Upper lobe of left lung (tissue), 6 donors: ENCODE results near the gene STARD8. TPM values are rescaled to one million over a fixed set of nuclear protein-coding genes. Genes with fewer than 3 reads are reported as not detected.
"Not testable (repeated sequence)": the region's sequence is repeated elsewhere in the genome, so short reads cannot be mapped to it uniquely, and the experiment has no call there.

Experiments
- ATAC-seq, 2 donors: fragments of 200-7000 bp; cut with Tn5 transposase; one replicate each; pipeline ENCODE4 v1.9.1; 2022; ENCODE audit warnings: mild to moderate bottlenecking in 2 of 2, moderate library complexity in 2 of 2; ENCODE audit not compliant: low FRiP score in 2 of 2
- DNase-seq, 2 donors: peaks; one replicate each; pipeline ENCODE4 v3.0.0-alpha.2; 2019 to 2020
- H3K27ac ChIP-seq, 4 donors: fragments of 200-600 bp; sonication (generic); one replicate each; pipeline ENCODE4 v1.5.1; 2016 to 2019
- H3K27me3 ChIP-seq, 4 donors: fragments of 200-600 bp; sonication (generic); one replicate each; pipeline ENCODE4 v1.5.1; 2017 to 2019
- H3K36me3 ChIP-seq, 4 donors: fragments of 200-600 bp; sonication (generic); one replicate each; pipeline ENCODE4 v1.5.1; 2016 to 2019
- H3K4me1 ChIP-seq, 4 donors: fragments of 200-600 bp; sonication (generic); one replicate each; pipeline ENCODE4 v1.5.1; 2018 to 2019
- H3K4me3 ChIP-seq, 4 donors: fragments of 200-600 bp; sonication (generic); one replicate each; pipeline ENCODE4 v1.5.1; 2017 to 2019; ENCODE audit warnings: mild to moderate bottlenecking in 2 of 4, moderate library complexity in 1 of 4
- H3K9me3 ChIP-seq, 4 donors: fragments of 200-600 bp; sonication (generic); one replicate each; pipeline ENCODE4 v1.5.1; 2018 to 2019
- CTCF ChIP-seq, 6 experiments: fragments of 450-650 bp in 4 of 6; fragments of 200-600 bp in 2 of 6; sonication (generic) in 2 of 6; IDR thresholded peaks; one replicate each; pipeline ENCODE4 v1.5.1; 2016 to 2019; ENCODE audit warnings: antibody characterized with exemption in 6 of 6
- EP300 ChIP-seq, 4 donors: sonication (generic); formaldehyde crosslinking; IDR thresholded peaks; one replicate each; pipeline ENCODE4 v1.5.1; 2017; ENCODE audit warnings: antibody characterized with exemption in 4 of 4, control low read depth in 2 of 4
- POLR2A ChIP-seq, 4 donors: fragments of 450-650 bp; IDR thresholded peaks; one replicate each; pipeline ENCODE4 v1.5.1; 2016 to 2017; ENCODE audit warnings: antibody characterized with exemption in 4 of 4, mild to moderate bottlenecking in 2 of 4
- POLR2AphosphoS5 ChIP-seq, 2 donors: sonication (generic); formaldehyde crosslinking; IDR thresholded peaks; one replicate each; pipeline ENCODE4 v1.5.1; 2017; ENCODE audit warnings: antibody characterized with exemption in 2 of 2
- WGBS, 2 donors: methylation state at CpG; one replicate each; pipeline ENCODE4 v1.1.5; 2017 to 2018; 5-methylcytosine and 5-hydroxymethylcytosine counted together
- total RNA-seq, 6 donors: library from RNA; depleted of rRNA in 4 of 6; stranded (reverse); fragments of >200 nt in 4 of 6; gene quantifications; one replicate each; pipeline versions ENCODE4 v1.1.0 to v1.2.1, GENCODE V29; 2016 to 2021
- donor health status: DM: no; HTN: no; CAD: no; lungs with moderate emphysema.
- donor health status: DM: no; HTN: yes; CAD: no; lungs with severe emphysema.

STARD8 gene
- total RNA-seq, 6 donors from 2014 or later, result 13.9 to 43.1 (median 25.8) TPM

- no peaks in the 10 kb centered on the region for H3K27me3 ChIP-seq
- WGBS, 2 donors, result 64 to 66% methylated on average over 2 of the region's 2 CpGs
- no peaks in the 10 kb centered on the region for H3K9me3 ChIP-seq
These were observed 83.8 kb downstream of the STARD8 start for GRCh38 chrX:68731254-68731653.

GRCh38 chrX:68732906-68733493 lies 85.5 kb downstream of the STARD8 start:
- no peak overlapping the region for H3K4me3 ChIP-seq
- peak; percentile 63 to 66 for DNase-seq
- H3K9me3 ChIP-seq, result no peaks in the 10 kb centered on the region
- ATAC-seq, result peak; percentile 82 to 86
- no peaks in the 10 kb centered on the region for H3K27me3 ChIP-seq
- no peaks in the 10 kb centered on the region for H3K36me3 ChIP-seq
- no peak overlapping the region for H3K27ac ChIP-seq
- 0 to 12% methylated on average over 3 to 4 of the region's 4 CpGs for WGBS, 2 donors
- no peaks in the 10 kb centered on the region for H3K4me1 ChIP-seq
- TF ChIP-seq POLR2AphosphoS5 (IDR thresholded peaks at IDR 0.05) (no peak), CTCF (IDR thresholded peaks at IDR 0.05) (peak; percentile 42 to 75 (median 69)), POLR2A (IDR thresholded peaks at IDR 0.05) (no peak), EP300 (IDR thresholded peaks at IDR 0.05) (no peak)

More at GRCh38 chrX:68731254-68731653, 83.8 kb downstream of the STARD8 start:
- ATAC-seq (no peak), DNase-seq (no peak)
- TF ChIP-seq POLR2AphosphoS5 (IDR thresholded peaks at IDR 0.05), result no peak
- Histone ChIP-seq H3K4me1 (no peaks in the 10 kb centered on the region), H3K36me3 (peaks cover 0 to 9% (median 0%) of the 10 kb centered on the region in 4 donors), H3K4me3 (no peak overlapping the region), H3K27ac (no peak overlapping the region)

- Histone ChIP-seq H3K4me1 (no peaks in the 10 kb centered on the region), H3K27me3 (no peaks in the 10 kb centered on the region), H3K4me3 (no peak overlapping the region), H3K27ac (no peak overlapping the region), H3K9me3 (no peaks in the 10 kb centered on the region), H3K36me3 (no peaks in the 10 kb centered on the region)
- DNase-seq (no peak), ATAC-seq (no peak)
- WGBS, 2 donors, result 50 to 63% methylated on average over 1 of the region's 1 CpG
- TF ChIP-seq CTCF (IDR thresholded peaks at IDR 0.05), result no peak
- no peak for TF ChIP-seq POLR2AphosphoS5 (IDR thresholded peaks at IDR 0.05)
- no peak for TF ChIP-seq EP300 (IDR thresholded peaks at IDR 0.05)
- TF ChIP-seq POLR2A (IDR thresholded peaks at IDR 0.05), result no peak
These were observed 87.8 kb downstream of the STARD8 start for GRCh38 chrX:68735266-68735665.

- WGBS, 2 donors, result 71 to 80% methylated on average over 1 to 3 of the region's 3 CpGs
- not testable (repeated sequence) for H3K36me3 ChIP-seq, H3K9me3 ChIP-seq, H3K27me3 ChIP-seq, H3K27ac ChIP-seq, H3K4me1 ChIP-seq, ATAC-seq, H3K4me3 ChIP-seq, DNase-seq
These were observed 94.4 kb downstream of the STARD8 start for GRCh38 chrX:68741864-68742263.

GRCh38 chrX:68743754-68744153 lies 96.3 kb downstream of the STARD8 start:
- TF ChIP-seq POLR2A (IDR thresholded peaks at IDR 0.05), result no peak
- no peak for TF ChIP-seq CTCF (IDR thresholded peaks at IDR 0.05)
- no peak for TF ChIP-seq POLR2AphosphoS5 (IDR thresholded peaks at IDR 0.05)
- no peak for TF ChIP-seq EP300 (IDR thresholded peaks at IDR 0.05)
- 88 to 100% methylated on average over 1 of the region's 1 CpG for WGBS, 2 donors
- Histone ChIP-seq H3K4me3 (no peak overlapping the region), H3K36me3 (no peaks in the 10 kb centered on the region), H3K27ac (no peak overlapping the region), H3K9me3 (no peaks in the 10 kb centered on the region), H3K4me1 (peaks cover 0 to 8% (median 0%) of the 10 kb centered on the region in 4 donors), H3K27me3 (no peaks in the 10 kb centered on the region)
- DNase-seq, result no peak
- no peak for ATAC-seq

GRCh38 chrX:68746988-68747387 lies 99.5 kb downstream of the STARD8 start:
- no peaks in the 10 kb centered on the region for H3K36me3 ChIP-seq
- TF ChIP-seq POLR2AphosphoS5 (IDR thresholded peaks at IDR 0.05) (no peak), EP300 (IDR thresholded peaks at IDR 0.05) (no peak), POLR2A (IDR thresholded peaks at IDR 0.05) (no peak), CTCF (IDR thresholded peaks at IDR 0.05) (no peak)
- no peaks in the 10 kb centered on the region for H3K27me3 ChIP-seq
- DNase-seq (peak in 1 of 2 donors; percentile 41), ATAC-seq (peak in 1 of 2 donors; percentile 21)
- peak overlapping the region in 2 of 4 donors; percentile 21 to 73 for H3K27ac ChIP-seq
- no peak overlapping the region for H3K4me3 ChIP-seq
- WGBS, 2 donors, result 20 to 23% methylated on average over 4 to 5 of the region's 5 CpGs
- H3K9me3 ChIP-seq, result no peaks in the 10 kb centered on the region
- peaks cover 0 to 8% (median 0%) of the 10 kb centered on the region in 4 donors for H3K4me1 ChIP-seq
